Measurements from ENCODE around the gene BRPF1.

The BRPF1 gene

DNA sequence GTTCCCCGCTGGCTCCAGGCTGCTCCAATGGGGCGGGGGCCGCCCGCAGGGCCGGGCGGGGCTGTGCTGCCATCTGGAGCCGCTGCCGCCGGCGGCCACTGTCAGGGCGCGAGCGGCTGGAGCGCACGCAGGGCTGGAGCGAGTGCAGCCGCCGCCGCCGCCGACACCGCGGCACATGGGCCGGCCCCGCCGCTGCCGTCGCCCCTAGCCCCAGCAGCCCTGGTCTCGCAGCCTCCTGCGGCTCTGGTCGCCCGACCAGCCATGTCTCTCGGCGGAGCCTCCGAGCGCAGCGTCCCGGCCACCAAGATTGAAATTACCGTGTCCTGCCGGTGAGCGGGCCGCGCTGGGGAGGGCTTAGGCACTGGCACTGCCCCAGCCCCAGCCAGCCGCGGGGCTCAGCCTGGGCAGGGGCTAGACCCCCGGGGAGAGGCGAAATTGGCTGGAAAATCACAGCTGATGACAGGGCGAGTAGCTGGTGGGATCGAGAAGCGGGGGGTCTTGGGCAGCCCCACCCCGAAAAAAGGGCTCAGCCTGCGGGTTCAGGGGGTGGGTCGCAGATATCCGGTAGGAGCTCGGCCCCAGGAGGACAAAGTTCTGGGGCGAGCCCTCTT lies 27.7 kb upstream of the BRPF1 start, which contains the start of gene CPNE9:
Gene CPNE9, plus strand, starts transcription at position 98 of the 611 bp plus-strand sequence. Its CDS starts 164 bp downstream, at position 262.
- DNase-seq (ENCODE audit: low spot score): no peak

DNA sequence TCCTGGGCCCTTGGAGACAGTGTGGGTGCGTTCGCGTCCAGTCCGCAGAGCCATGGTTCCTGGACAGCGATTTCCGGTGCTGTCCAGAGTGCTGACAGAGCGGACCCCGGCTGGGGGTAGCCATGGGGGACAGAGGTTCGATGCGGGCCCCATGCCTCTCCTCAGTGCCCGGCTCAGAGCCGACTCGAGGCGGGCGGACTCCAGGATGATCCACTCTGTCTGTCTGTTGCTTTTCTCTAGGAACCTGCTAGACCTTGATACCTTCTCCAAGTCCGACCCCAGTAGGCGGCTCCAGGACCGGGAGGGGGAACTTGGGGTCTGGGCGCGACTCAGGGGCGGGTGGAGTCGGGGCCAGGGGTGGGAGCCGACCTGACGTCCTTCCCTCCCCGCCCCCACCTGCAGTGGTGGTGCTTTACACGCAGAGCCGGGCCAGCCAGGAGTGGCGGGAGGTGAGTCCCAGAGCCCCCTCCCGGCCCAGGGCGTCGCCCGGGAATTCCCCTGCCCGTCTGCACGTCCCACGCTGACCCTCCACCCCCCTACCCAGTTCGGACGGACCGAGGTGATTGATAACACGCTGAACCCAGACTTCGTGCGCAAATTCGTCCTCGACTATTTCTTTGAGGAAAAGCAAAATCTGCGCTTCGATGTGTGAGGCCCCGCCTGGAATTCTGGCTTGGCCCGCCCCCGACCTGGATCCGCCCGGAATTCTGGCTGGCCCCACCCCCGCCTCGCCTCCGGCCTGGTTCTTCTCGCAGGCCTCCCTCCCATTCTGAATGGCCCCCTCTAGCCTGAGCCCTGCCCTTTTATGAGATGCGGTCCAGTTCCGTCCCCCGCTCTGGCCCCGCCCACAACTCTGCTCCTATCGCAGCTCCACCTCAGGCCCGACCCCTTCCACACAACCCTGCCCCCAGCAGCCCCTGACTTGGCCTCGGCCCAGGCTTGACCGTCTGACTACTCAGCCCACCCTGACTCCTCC lies 26.9 kb upstream of the BRPF1 start:
- DNase-seq (ENCODE audit: low spot score): no peak

DNA sequence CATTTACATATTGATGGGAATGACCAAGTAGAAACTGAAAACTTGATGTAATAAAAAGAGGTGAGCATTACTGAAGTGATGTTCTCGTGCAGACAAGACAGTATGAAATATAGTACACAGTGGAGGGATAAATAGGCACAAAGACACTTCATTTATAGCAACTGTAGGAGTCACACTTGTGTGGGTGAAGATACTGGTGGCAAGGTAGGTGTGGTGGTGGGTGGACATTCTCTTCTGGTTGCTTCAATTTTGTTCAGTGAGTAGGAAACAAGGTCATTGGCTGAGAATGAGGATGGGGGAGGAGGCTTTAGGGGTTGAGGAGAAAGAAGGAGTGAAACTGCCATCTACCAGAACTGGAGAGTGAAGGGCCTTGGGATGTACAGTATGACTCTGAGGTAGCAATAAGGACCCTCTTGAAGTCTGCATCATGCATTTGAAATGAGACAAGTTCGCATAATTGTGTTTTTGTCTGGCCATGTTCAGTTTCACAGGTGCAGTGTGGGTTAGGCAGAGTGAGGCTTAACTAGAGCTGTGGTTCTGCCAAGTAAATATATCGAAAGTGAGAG lies 21.3 kb upstream of the BRPF1 start:
- DNase-seq (ENCODE audit: low spot score): no peak

DNA sequence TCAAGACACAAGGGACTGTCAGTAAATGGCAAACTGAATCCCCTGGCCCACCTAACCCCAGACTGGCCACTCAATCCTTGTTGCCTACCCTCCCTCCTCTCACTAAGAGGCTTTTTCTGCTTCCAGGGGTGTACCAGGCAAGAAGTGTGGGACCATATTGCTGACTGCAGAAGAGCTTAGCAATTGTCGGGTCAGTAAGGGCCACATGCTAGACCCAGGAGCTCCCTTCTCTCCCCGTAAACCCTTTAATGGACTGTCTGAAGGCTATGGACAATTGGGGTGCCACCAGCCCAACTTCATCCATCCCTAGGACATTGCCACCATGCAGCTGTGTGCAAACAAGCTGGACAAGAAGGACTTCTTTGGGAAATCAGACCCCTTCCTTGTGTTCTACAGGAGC lies 19.1 kb upstream of the BRPF1 start:
- no peak for DNase-seq (ENCODE audit: low spot score)

DNA sequence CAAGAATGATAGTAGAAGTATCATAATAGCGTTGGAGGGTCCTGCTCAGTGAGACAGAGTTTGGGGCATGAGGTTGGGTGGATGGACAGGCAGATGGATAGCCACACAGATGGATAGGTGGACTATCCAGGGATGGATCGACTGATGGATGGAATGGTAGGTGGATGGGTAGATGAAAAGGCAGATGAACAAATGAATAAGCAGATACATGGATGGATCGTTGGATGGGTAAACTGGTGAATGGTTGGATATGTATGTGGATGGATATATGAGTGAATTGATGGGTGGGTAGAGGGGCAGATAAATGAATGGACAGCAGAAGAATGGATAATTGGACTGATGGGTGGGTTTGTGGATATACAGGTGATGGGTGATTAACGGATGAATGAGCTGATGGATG lies 18.4 kb upstream of the BRPF1 start:
- DNase-seq (ENCODE audit: low spot score): no peak

DNA sequence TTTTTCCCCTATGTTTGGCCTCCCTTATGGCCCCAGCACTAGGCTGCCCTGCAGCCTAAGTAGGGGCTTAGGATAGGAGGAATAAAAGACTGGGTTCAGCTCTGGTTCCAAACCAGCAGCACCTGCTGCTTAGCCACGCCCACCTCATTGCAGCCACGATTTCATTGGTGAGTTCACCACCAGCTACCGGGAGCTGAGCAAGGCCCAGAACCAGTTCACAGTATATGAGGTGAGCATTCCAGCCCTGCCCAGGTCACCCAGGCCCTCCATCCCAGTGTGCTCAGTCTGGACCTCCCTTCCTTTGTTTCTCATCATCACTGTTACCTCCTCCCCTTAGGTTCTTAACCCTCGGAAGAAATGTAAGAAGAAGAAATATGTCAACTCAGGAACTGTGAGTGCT lies 16.4 kb upstream of the BRPF1 start:
- DNase-seq (ENCODE audit: low spot score): no peak

DNA sequence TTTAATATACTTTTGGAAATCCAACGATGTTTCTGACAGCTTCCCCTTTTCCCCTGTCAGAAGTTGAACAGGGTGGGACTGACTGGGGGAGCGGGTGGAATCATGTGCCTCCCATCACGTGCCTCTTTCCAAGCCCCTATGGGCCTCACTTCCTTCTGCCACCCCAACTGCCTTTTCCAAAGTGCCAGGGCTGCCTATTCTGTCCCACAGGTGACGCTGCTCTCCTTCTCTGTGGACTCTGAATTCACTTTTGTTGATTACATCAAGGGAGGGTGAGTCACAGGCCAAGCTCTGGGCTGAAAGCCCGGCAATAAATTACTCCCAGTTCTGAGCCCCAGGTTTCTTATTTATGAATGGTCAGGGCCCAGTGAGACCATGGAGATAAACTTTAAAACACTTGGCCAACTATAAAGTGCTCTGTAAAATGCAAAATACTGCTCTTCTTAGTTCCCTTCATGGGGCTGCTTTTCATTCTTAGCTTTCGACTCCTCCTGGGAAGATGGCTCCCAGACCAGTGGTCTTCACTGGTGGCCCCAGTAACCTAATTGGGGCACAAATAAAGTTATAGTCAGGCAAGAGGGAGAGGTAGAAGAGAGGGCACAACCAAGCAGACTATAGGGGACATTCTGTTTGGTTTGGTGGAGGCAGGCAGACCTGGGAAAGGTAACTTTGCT lies 15.6 kb upstream of the BRPF1 start:
- peak; percentile 45 for DNase-seq (ENCODE audit: low spot score)

DNA sequence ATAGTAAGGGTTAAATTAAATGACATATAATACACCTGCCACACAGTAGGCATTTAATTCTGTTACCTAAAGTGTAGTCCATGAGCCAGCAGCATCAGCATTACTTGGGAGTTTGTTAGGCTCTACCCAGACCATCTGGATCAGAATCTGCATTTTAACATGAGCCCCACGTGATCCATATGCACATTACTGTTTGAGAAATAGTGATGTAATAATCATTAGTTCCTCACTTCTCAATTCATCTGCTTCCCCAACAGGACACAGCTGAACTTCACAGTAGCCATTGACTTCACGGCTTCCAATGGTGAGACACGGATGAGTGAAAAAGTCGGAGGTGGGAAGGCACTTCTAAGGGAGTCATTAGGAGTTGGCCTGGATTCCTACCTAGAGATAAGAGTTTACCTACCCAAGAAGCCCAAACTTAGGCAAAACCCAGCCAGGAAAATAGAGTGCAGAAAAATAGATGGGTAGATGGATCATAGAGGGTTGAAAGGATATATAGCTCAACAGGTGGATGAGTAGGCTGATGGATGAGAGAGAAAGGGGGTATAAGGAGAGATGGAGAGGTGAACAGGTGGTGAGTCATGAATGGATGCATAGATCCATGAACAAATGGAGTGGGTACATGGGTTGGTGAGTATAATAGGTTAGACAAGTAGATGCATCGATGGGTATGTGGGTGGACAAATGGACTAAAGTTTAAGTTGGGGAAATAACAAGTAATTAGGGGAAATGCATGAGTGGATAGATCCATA lies 14.6 kb upstream of the BRPF1 start:
- DNase-seq (ENCODE audit: low spot score): no peak

DNA sequence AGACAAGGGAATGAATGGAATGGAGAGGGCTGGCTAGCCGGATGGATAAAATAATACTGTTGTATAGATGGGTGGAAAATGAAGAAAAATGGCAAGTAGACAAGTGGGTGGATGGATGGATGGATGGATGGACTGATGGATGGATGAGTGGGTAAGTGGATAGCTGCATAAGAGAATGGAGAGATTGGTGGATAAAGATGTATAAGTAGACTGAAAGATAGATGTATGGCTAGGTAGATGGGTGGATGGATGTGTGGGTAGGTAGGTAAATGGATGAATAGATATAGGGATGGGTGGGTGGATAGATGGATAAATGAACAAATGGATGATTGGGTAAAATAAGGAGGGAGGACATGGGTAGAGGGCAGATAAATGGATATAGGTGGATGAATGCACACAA lies 14.0 kb upstream of the BRPF1 start:
- no peak for DNase-seq (ENCODE audit: low spot score)

DNA sequence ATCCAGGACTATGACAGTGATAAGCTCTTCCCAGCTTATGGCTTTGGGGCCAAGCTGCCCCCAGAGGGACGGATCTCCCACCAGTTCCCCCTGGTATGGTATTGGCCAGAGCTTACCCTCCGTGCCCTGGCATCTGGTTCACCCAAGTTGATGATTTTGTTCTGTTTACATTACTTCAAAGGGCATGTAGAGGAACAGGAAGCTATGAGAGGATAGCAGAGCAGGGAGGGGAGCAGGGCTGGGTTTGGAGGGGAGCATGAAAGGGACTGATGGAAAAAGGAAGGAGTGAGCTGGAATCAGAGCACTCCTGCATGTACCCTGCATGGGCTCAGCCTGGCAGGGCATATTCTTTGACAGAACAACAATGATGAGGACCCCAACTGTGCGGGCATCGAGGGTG lies 13.4 kb upstream of the BRPF1 start:
- no peak for DNase-seq (ENCODE audit: low spot score)

DNA sequence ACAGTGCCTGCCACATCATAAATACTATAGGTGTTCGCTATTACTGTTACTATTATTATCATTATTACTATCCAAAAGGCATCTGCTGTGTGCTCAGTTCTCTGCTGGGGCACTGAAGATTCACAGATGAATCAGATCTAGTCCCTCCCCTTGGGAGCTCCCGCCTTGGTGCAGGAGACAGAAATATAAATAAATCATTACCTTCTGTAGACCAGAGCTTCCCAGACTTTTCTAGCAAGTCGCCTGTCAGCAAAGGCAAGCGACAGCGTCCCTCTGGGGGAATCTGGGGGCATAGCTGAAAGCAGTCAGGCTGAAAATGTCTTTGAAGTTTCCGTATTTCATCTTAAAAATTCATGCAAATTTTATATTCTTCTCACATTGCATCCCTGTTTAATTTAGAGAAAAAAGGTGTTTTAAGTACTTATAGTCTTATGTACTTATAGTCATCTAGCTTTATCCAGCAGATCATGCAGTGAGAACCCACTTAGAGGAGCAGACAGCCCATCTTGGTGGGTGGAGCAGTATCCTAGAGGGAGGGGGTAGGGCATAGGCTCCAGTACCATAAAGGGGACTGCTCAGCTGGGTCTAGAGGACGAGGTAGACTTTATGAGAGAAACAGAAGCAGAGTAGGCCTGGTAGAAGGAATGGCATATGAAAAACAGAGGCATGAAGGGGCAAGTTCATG lies 10.4 kb upstream of the BRPF1 start:
- no peak for DNase-seq (ENCODE audit: low spot score)

DNA sequence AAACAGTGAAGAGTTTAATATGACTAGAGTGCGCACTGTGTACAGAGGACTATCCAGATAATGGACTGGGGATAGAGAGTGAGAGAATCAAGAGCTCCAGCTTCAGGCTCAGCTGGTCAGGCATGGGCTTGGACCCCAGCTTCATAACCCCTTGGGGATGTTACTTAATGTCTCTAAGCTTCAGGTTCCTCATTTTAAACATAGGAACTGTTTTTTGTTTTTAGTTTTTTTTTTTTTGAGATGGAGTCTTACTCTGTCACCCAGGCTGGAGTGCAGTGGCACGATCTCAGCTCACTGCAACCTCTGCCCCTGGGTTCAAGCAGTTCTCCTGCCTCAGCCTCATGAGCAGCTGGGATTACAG lies 9.9 kb upstream of the BRPF1 start:
- DNase-seq (ENCODE audit: low spot score): no peak

DNA sequence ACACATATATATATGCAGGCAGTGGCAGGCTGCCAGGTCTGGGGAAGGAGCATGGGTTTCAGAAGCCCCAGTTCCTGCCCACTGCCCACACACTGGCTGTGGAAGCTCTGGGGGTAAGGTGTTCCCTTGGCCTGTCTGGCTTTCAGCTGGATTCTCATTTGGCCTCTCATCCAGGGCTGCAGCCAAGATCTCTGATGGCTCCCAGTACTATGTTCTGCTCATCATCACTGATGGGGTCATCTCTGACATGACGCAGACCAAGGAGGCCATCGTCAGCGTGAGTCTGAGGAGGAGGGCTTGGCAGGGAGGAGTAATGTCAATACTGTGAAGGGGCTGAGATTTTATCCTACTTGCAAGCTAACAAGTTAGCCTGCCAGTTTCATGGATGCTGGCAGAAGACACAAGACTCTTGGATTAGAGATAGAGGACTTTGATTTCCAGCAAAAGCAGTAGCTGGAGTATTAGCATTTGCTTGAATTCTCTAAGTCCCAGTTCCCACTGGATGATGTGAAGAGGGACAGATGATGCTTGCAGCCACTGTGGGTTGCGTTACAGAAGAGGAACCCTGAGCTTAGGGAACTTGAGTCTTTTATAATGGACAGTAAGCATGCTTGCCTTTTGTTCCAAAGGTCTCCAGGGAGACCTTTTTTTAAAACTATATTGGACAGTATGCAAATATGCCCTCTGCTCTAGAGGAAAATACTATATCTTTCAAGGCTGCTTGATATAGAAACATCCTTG lies 5.6 kb upstream of the BRPF1 start:
- DNase-seq (ENCODE audit: low spot score): no peak

DNA sequence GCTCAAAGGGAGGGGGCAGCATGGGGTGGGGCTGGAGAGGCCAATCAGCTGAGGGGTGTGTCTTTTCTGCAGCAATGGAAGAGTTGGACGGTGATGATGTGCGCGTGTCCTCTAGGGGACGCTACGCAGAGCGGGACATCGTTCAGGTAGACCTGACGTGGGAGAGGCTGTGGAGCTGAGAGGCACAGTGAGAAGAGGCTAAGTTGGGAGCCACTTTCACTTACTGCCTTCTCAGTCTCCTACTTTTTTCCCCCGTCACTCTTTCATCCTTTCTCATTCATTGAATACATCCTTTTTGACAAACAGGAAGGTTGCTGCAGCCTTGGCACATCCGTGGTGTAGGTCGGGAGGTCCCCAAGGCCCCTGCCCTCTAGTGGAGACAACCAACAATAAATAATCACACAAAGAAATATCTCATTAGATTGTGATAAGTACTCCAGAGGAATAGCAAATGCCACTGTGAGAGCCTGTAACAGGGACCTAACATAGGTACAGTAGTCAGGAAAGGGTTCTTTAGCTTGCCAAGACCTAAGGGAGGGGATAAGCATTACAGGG lies 4.4 kb upstream of the BRPF1 start:
- no peak for DNase-seq (ENCODE audit: low spot score)

DNA sequence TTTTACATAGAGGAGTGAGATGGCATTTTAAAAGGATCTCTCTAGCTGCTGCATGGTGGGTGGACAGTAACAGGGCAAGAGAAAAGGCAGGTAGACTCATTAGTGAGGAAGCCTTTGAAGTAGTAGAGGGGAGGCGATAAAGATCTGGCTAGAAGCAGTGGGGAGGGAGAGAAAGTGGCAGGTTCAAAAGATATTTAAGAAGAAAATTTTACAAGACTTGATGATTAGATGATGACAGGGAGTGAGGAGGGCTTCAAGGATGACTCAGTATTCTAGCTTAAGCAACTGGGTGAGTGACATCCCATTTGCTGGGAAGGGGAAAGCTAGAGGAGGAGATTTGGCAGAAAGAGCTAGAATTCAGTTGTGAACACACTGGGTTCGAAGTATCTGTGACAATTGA lies 3.8 kb upstream of the BRPF1 start:
- peak; percentile 62 for DNase-seq (ENCODE audit: low spot score)

DNA sequence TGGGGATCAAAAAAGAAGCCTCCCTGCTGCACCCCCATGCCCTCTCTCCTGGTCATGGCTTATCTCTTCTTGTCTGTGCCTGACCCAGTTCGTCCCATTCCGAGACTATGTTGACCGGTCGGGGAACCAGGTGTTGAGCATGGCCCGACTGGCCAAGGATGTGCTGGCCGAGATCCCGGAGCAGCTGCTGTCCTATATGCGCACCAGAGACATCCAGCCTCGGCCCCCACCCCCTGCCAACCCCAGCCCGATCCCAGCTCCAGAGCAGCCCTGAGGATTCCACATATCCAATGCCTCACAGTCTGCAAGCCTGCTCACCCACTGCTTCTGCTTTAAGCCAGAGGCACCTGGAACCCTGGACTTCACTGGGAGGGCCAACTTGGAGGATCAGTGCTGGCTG lies 2.1 kb upstream of the BRPF1 start:
- DNase-seq (ENCODE audit: low spot score): no peak

DNA sequence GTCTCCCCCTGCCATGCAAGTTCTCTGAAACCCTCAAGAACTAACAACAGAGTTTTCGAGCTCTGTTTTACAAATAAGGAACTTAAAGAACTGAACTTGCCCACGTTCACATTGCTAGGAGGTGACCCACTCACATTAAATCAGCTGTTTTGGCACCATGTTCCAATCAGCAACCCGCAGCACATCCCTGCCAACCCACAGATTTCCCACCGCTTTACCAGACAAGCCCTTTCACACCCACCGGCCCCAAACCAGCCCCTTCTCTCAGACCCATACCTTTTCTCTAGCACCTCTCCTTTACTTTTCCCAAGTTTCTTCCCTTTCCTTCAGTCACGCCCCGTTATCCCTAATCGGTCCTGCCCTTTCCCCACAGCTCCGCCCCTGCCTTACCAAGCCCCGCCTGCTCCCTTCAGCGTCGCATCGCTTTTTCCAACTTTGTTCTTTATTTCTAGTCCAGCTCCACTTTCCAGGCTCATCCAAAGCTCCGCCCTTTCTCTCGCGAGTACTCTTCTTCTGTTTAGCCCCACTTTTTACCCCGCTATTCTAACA lies 804 bp upstream of the BRPF1 start:
- no peak for DNase-seq (ENCODE audit: low spot score)

DNA sequence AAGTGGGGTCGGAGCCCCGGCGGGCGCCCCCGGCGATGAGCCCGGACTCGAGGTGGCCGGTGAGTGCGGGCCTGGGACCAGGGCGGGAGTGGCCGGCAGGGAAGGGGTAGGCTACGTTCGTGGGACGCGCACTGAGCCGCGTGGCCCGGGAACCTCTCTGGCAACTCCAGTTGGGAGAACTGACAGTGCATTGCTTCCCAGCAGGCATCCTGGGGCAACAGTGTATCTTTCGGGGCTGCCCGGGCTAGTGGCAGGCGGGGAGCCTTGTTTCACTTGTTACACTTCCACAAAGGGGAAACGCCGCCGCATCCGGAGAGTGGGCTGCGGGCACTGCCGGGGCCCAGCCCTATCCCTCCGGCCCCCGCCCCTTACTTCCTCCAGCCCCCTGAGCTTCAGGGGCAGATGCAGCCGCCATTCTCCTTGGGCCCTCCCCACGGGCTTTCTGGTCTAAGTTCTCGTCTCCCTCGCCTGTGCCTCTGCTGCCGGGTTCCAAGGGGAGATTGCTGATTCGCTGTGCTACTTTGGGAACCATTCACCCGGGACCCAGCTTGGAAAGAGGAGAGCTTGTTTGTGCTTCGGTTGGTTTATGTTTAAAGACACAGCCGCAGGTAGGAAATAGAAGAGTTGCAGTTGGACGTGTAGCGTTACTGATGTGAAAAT lies 675 bp downstream of the BRPF1 start:
- DNase-seq (ENCODE audit: low spot score): no peak

DNA sequence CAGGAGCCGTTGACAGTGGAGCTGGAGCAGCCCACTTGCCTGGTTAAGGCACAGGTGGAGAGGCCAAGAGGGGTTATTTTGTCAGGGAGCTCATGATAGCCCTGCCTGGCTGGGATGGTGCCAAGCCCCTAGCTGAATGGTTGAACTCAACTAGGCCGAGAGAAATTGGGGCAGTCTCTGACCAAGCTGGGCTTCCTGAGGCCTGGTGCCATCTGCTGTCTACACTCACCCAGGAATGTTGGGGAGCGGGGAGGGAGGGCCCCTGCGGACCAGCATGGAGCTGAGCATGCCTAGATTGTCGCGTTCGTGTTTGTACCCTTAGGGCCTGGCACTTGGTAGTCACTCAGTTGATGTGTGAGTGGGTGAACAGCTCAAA lies 1.2 kb downstream of the BRPF1 start:
- no peak for DNase-seq (ENCODE audit: low spot score)
